GM12878 (cell line): ENCODE results near the gene CDC42SE2. TPM values are rescaled to one million over a fixed set of nuclear protein-coding genes. Genes with fewer than 3 reads are reported as not detected.

Source experiments
- BACH1 ChIP-seq: fragments of 450-650 bp; IDR thresholded peaks from 2 replicates; pipeline ENCODE4 v1.6.1; 2017; ENCODE audit warnings: mild to moderate bottlenecking, borderline replicate concordance
- BCL11A ChIP-seq: IDR thresholded peaks from 2 replicates; pipeline ENCODE4 v1.6.1; 2011; ENCODE audit warnings: low read depth, low read length
- BCL3 ChIP-seq: IDR thresholded peaks from 2 replicates; pipeline ENCODE4 v1.6.1; 2011; ENCODE audit warnings: borderline replicate concordance, low read depth, mild to moderate bottlenecking, moderate library complexity, low read length; ENCODE audit not compliant: insufficient read depth, poor library complexity, severe bottlenecking
- BCLAF1 ChIP-seq: fragments of 450-650 bp; IDR thresholded peaks from 2 replicates; pipeline ENCODE4 v1.6.1; 2017; ENCODE audit warnings: antibody characterized with exemption, mild to moderate bottlenecking, moderate library complexity
- E2F4 ChIP-seq: IDR thresholded peaks from 2 replicates; pipeline ENCODE4 v1.6.1; 2012; ENCODE audit warnings: low read depth, low read length, improper control_type of control experiment
- ESRRA ChIP-seq: IDR thresholded peaks from 2 replicates; pipeline ENCODE4 v1.6.1; 2012; ENCODE audit warnings: mild to moderate bottlenecking, low read length, improper control_type of control experiment
- KAT2A ChIP-seq: conservative IDR thresholded peaks from 2 replicates; pipeline ENCODE4 v1.6.1; 2011; ENCODE audit warnings: low read depth, low read length; ENCODE audit not compliant: control insufficient read depth
- MEF2B ChIP-seq: fragments of 450-650 bp; IDR thresholded peaks from 2 replicates; pipeline ENCODE4 v1.6.1; 2018; ENCODE audit warnings: mild to moderate bottlenecking, moderate library complexity; ENCODE audit not compliant: partially characterized antibody, poor library complexity, severe bottlenecking
- MYC ChIP-seq: IDR thresholded peaks from 2 replicates; pipeline ENCODE4 v1.6.1; 2011; ENCODE audit warnings: mild to moderate bottlenecking, low read length, moderate library complexity, inconsistent platforms; ENCODE audit not compliant: insufficient read depth, insufficient replicate concordance, insufficient read length, severe bottlenecking
- NFYA ChIP-seq: IDR thresholded peaks from 2 replicates; pipeline ENCODE4 v1.6.1; 2011; ENCODE audit warnings: low read depth, mild to moderate bottlenecking, low read length, improper control_type of control experiment, borderline replicate concordance
- PAX8 ChIP-seq: fragments of 450-650 bp; IDR thresholded peaks from 2 replicates; pipeline ENCODE4 v1.6.1; 2017; ENCODE audit warnings: mild to moderate bottlenecking, moderate library complexity
- PKNOX1 ChIP-seq: fragments of 450-650 bp; IDR thresholded peaks from 2 replicates; pipeline ENCODE4 v1.6.1; 2016; ENCODE audit warnings: mild to moderate bottlenecking
- POLR2AphosphoS2 ChIP-seq: IDR thresholded peaks from 2 replicates; pipeline ENCODE4 v1.6.1; 2011; ENCODE audit warnings: low read depth, mild to moderate bottlenecking, low read length, improper control_type of control experiment, moderate library complexity
- RELB ChIP-seq: fragments of 450-650 bp; IDR thresholded peaks from 2 replicates; pipeline ENCODE4 v1.6.1; 2017; ENCODE audit warnings: low read depth, mild to moderate bottlenecking, moderate library complexity
- SMAD1 ChIP-seq: fragments of 450-650 bp; IDR thresholded peaks from 2 replicates; pipeline ENCODE4 v1.6.1; 2018; ENCODE audit warnings: mild to moderate bottlenecking, low read depth; ENCODE audit not compliant: partially characterized antibody
- SMAD5 ChIP-seq: IDR thresholded peaks from 2 replicates; pipeline ENCODE4 v1.6.1; 2016; ENCODE audit warnings: antibody characterized with exemption, low read depth
- WRNIP1 ChIP-seq: IDR thresholded peaks from 2 replicates; pipeline ENCODE4 v1.6.1; 2011; ENCODE audit warnings: low read depth, low read length, improper control_type of control experiment, borderline replicate concordance
- ZBTB4 ChIP-seq: fragments of 450-650 bp; formaldehyde crosslinking; IDR thresholded peaks from 2 replicates; pipeline ENCODE4 v1.4.0; 2022; ENCODE audit warnings: mild to moderate bottlenecking, moderate library complexity
- polyA plus RNA-seq, 11 experiments: library from polyadenylated mRNA; depleted of rRNA in 4 of 11; unstranded in 6 of 11; stranded (reverse) in 5 of 11; fragments of >200 nt; fragmentation: Nextera tagmentation in 4 of 11; fragmentation: Illumina TruSeq in 1 of 11; extraction: Ambion mirVana in 4 of 11; extraction: Trizol in 1 of 11; gene quantifications; 1 replicate in 1 of 11; 2 replicates in 10 of 11; pipeline versions ENCODE4 v1.2.1 to v1.2.3, GENCODE V29; 2011 to 2016; ENCODE audit warnings: inconsistent platforms in 2 of 11, missing spikeins in 2 of 11, low read depth in 1 of 11
- total RNA-seq, 4 experiments: library from RNA; depleted of rRNA in 3 of 4; stranded (reverse); fragments of >200 nt in 3 of 4; fragmentation: Illumina TruSeq in 1 of 4; extraction: Trizol in 1 of 4; gene quantifications; 2 replicates each; pipeline versions ENCODE4 v1.2.1 to v1.2.3, GENCODE V29; 2013 to 2021

CDC42SE2 gene
- total and polyA plus RNA-seq, 10 of the 15 experiments (the other 5 are each of a cell fraction or from before 2014, with no cell fraction given): 57.0 to 148 (median 80.3) TPM

- no peak for TF ChIP-seq SMAD5
- no peak for TF ChIP-seq ESRRA
- no peak for TF ChIP-seq BCLAF1
- no peak for TF ChIP-seq SMAD1
- no peak; the same call in 1 of the 2 replicates for TF ChIP-seq POLR2AphosphoS2
- no peak for TF ChIP-seq MYC
- TF ChIP-seq WRNIP1: no peak
- peak; percentile 52; the same call in 1 of the 2 replicates for TF ChIP-seq RELB
- no peak for TF ChIP-seq ZBTB4 (CRISPR knock-in tag)
- no peak for TF ChIP-seq PAX8
- TF ChIP-seq BCL11A: no peak
- no peak for TF ChIP-seq E2F4
- TF ChIP-seq BCL3: no peak
- no peak for TF ChIP-seq BACH1
- peak; percentile 69 for TF ChIP-seq MEF2B
- TF ChIP-seq PKNOX1: no peak
- no peak for TF ChIP-seq NFYA
- no peak for TF ChIP-seq KAT2A
These were observed 1.5 kb downstream of the CDC42SE2 start (continued) for GRCh38 chr5:131265311-131265803.
